AML-193 (cell line): Measurements from ENCODE around the gene ARPC4.

Experiments
- DNase-seq, 2 experiments: peaks; one replicate each; lab custom pipeline; 2025; lab: John Stamatoyannopoulos, UW

ARPC4 gene

GRCh38 chr3:9792405-9793160, at the start of gene ARPC4, which contains the start of gene TADA3:
TSS of gene ARPC4 (plus strand) at chr3:9793082. CDS start at chr3:9793122, 40 bp downstream.
TSS of gene TADA3 (minus strand) at chr3:9792473. CDS start at chr3:9791466, 1,007 bp downstream.
- peak; percentile 98 to 100 for DNase-seq

- no peak for DNase-seq
Observed at GRCh38 chr3:9743548-9743947, 49.3 kb upstream of the ARPC4 start.

DNA sequence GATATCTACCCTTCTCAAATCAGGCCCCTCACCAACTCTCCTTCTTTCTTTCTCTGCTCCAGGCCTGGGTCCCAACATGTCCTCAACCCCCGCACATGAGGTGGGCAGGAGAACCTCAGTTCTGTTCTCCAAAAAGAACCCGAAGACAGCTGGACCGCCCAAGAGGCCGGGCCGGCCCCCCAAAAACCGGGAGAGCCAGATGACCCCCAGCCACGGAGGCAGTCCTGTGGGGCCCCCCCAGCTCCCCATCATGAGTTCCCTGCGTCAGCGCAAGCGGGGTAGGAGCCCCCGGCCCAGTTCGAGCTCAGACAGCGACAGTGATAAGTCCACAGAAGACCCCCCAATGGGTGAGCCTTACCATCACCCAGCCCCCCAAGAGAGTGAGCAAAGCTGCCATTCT, 48.7 kb upstream of the ARPC4 start:
- DNase-seq: no peak

DNA sequence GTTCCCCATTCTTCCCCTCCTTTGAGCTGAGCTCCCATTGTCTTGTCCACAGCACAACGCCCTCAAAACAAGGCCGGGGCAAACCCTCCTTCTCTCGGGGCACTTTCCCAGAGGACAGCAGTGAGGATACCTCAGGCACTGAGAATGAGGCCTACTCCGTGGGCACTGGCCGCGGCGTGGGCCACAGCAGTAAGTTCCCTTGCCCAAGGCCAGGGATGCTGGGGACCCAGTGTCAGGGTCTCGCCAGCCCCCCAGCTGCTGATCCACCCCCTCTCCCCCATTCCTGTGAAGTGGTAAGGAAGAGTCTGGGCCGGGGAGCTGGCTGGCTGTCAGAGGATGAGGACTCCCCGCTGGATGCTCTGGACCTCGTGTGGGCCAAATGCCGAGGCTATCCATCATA, 47.4 kb upstream of the ARPC4 start:
- no peak for DNase-seq

DNA sequence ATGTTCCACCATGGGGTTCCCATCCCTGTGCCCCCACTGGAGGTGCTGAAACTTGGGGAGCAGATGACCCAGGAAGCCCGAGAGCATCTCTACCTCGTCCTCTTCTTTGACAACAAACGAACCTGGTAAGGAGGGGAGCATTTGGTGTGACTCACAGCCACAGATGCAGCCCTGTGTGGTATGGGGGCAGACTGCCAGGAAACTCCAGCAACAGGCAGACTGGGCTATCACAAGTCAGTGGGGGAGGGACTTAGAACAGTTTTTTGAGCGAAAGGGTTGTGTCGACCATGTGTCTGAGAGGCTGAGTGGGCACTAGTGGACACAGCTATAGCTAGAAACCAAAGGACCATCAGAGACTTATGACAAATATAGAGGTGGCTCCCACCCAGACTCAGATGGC, 46.6 kb upstream of the ARPC4 start:
- no peak for DNase-seq

- no peak for DNase-seq
Observed at GRCh38 chr3:9747267-9747666, 45.6 kb upstream of the ARPC4 start.

GRCh38 chr3:9748031-9748430, 44.9 kb upstream of the ARPC4 start:
- DNase-seq: no peak

GRCh38 chr3:9749296-9749644, 43.6 kb upstream of the ARPC4 start:
- no peak for DNase-seq

DNA sequence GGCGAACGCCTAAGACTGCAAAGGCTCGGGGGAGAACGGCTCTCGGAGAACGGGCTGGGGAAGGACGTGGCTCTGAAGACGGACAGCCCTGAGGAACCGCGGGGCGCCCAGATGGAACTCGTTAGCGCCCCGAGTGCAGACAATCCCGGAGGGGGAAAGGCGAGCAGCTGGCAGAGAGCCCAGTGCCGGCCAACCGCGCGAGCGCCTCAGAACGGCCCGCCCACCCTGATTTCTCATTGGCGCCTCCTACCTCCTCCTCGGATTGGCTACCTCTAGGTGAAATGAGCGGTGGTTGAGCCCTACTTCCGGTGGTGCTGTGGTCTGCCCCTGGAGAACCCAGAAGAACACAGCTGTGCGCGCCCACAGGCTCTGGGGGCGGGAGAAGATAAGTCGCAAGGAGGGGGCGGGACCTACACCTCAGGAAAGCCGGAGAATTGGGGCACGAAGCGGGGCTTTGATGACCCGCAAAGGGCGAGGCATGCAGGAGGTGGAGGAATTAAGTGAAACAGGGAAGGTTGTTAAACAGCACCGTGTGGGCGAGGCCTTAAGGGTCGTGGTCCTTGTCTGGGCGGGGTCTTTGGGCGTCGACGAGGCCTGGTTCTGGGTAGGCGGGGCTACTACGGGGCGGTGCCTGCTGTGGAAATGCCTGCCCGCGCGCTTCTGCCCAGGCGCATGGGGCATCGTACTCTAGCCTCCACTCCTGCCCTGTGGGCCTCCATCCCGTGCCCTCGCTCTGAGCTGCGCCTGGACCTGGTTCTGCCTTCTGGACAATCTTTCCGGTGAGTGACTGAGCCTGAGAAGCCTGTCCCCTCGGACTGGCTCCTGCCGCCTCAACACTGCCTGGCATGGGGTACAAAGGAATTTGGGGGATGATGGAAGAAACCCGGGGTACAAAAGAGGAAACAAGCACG, 43.0 kb upstream of the ARPC4 start, which contains the start of gene OGG1:
Gene OGG1 (plus strand): TSS at position 308 of the 911 bp plus-strand sequence. CDS start 335 bp downstream, at position 643.
- peak; percentile 100 for DNase-seq

DNA sequence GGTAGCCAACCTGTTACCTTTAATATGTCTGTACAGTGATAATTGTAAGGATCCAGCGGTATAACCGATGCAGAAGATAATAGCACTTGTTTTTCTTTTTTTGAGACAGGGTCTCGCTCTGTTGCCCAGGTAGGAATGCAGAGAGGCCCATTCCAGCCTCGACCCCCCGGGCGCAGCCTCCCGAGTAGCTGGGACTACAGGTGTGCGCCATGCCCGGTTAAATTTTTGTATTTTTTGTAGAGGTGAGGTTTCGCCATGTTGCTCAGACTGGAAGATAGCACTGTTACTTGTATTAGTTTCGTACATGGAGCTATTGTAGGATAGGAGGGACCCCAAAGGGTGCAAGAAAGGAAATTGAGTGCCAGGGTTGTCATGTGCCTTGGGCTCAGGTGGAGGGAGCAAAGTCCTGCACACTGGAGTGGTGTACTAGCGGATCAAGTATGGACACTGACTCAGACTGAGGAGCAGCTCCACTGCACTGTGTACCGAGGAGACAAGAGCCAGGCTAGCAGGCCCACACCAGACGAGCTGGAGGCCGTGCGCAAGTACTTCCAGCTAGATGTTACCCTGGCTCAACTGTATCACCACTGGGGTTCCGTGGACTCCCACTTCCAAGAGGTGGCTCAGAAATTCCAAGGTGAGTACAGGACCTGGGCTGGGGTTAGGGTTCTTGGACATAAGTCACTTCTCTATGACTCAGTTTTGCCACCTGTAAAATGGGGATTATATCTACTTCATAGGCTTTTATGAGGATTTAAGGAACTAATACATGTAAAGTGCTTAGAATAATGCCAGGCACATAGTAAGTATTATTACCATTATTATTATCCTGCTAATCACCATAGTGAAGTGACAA, 42.1 kb upstream of the ARPC4 start:
- no peak for DNase-seq

DNA sequence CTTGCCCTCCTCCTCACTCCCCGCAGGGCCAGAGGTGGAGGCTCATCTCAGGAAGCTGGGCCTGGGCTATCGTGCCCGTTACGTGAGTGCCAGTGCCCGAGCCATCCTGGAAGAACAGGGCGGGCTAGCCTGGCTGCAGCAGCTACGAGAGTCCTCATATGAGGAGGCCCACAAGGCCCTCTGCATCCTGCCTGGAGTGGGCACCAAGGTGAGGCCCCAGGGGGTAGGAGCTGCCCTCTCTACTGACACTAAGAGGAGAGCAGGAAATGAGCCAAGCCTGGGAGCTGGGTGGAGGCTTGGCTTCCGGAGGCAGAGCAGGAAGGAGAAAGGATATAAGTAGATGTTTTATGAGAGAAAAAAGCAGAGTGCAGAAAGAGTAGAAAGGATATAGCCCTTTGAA, 38.2 kb upstream of the ARPC4 start:
- DNase-seq: no peak

DNA sequence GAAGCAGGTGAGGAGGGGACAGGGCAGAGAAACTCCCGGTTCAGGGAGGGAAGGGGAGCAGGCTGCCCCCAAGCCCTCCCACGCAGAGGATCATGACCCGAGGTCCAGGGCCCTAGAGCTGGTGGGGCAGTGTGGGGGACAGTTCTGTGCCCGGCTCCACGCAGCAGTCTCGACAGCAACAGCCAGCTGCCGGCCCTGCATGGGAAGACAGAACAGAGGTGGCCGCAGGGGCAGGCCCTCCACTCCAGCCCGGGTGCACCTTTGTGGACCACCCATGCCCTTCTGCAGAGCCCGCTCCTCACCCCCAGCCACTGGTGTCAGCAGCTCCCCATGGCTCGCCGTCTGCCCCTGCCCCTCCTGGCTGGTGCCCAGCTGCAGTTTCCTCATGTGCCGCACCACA, 35.5 kb upstream of the ARPC4 start:
- DNase-seq: no peak

GRCh38 chr3:9760779-9761505, 31.9 kb upstream of the ARPC4 start:
- no peak for DNase-seq

- no peak for DNase-seq
Observed at GRCh38 chr3:9761919-9762318, 31.0 kb upstream of the ARPC4 start.

- no peak for DNase-seq
Observed at GRCh38 chr3:9762871-9763270, 30.0 kb upstream of the ARPC4 start.

DNA sequence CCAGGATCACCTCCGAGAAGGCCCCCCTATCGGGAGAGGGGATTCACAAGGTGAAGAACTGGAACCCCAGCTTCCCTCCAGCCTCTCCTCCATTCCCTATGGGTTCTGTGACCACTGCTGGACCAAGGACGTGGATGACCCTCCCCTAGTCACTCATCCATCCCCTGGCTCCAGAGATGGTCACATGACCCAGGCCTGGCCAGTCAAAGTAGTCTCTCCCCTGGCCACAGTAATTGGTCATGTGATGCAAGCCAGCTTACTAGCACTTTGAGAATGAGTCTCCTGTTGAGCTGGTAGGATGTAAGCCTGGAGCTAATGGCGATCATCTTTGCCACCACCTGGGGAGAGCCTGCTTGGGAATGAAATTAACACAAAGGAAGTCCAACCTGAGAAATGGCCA, 27.0 kb upstream of the ARPC4 start:
- no peak for DNase-seq

DNA sequence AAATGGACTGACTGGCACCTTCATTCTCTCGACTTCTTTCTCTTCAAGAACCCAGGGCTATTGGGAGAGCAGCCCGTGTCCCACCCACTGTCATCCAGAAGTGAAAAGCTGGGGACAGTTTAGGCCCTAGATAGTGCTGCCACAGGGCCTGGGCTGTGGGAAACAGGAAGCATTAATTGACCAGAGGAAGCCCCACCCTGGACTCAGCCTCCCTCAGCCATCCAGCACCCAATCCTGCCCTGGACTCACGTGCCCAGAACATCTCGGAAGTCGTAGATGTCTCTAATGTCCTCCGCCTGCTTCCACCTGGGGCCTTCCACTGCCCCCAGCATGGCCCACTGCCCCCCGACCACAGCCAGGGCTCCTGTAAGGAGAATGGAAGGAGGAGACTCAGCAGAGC, 25.5 kb upstream of the ARPC4 start:
- DNase-seq: no peak

DNA sequence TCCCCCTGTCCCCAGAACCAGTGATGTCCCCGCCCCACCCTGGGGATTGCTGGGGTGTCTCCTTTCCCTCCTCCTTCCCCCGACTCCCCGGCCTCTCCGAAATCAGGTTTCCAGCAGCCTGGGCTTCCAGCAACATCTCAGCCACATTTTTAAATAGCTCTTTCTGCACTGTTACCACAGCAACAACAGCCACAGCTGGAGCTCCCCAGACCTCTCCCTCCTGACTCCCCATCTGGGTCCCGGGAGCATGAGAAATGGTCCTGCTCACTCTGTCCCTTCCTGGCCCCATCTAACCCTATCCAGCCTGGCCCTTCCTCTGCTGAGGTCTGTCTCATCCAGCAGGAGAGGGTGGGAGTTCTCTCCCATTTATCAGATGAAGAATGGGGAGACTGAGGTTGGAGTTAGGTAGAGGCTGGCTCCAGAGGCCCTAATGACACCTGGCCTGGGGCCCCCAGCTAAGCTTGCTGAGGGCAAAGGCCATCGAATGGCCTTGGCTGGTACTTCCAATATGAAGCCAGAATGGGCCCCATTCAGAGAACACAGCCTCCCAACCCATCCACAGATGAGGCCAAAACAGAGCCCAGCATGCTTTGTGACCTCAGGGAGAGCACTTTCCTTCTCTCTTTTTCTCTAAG, 24.6 kb upstream of the ARPC4 start:
- DNase-seq: no peak

GRCh38 chr3:9769012-9769411, 23.9 kb upstream of the ARPC4 start:
- no peak for DNase-seq

DNA sequence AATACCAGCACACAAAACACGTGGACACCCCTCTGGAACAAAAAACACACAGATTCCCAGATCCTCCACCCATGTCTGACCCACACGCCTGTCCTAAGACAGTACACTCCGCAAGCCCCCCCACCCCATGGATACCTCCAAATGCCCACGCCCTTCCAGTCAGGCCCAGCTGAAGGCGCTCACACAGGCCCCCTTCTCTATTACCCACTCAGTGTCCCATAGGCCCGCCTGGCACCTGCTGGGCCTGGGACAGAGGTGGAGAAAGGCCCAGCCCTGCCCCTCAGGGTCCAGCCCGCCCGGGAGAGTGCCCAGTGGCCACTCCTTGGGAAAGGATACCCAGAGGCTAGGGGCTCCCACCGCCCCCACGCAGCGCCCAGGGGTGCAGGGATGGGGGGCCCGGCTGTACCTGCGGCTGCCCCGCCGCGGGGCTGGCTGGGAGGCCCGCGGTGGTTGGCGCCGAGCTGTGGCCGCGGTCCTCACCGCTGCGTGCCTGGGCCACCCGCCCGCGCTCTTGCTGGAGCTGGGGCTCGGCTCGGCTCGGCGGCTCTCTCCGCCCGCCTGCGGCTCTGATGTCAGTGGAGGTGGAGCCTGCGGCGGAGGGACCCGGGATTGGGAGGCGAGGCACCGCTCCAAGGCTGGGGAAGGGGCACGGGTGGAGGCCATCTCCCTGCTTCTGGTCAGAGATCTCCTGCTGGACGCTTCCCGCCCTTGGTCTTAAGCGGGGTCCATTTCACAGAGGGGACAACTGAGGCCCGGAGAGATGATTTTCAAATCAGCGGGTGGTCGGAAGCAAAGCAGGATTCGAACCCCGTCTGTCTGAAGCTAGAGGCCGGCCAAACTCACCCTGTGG, 23.2 kb upstream of the ARPC4 start, which contains the start of gene CAMK1:
Gene CAMK1 (minus strand): TSS at position 522 of the 850 bp plus-strand sequence. CDS start 2,198 bp downstream, outside the sequence.
- no peak for DNase-seq
